Neutrophil (primary cell): ENCODE data around the gene MPO.
A peak's percentile ranks its signal among the peaks of the same experiment; 100 is the strongest.

ENCODE experiments used
- H3K27ac ChIP-seq: fragments of 200-600 bp; sonication (generic); 2 replicates; pipeline ENCODE4 v1.5.1; 2016; ENCODE audit warnings: mild to moderate bottlenecking, moderate library complexity
- H3K27me3 ChIP-seq: fragments of 200-600 bp; sonication (generic); 2 replicates; pipeline ENCODE4 v1.6.0; 2016; ENCODE audit warnings: mild to moderate bottlenecking
- H3K36me3 ChIP-seq: fragments of 200-600 bp; sonication (generic); 2 replicates; pipeline ENCODE4 v1.5.1; 2017
- H3K4me1 ChIP-seq, 2 experiments: fragments of 200-600 bp in 1 of 2; sonication (generic) in 1 of 2; 1 replicate in 1 of 2; 2 replicates in 1 of 2; pipeline versions ENCODE4 v1.5.1 to v1.6.1; 2013 to 2016; ENCODE audit warnings: low read depth in 1 of 2, low read length in 1 of 2, mild to moderate bottlenecking in 1 of 2, moderate library complexity in 1 of 2; ENCODE audit not compliant: control insufficient read depth in 1 of 2, insufficient read depth in 1 of 2
- H3K4me3 ChIP-seq, 2 experiments: fragments of 200-600 bp in 1 of 2; sonication (generic) in 1 of 2; 1 replicate in 1 of 2; 2 replicates in 1 of 2; pipeline ENCODE4 v1.5.1; 2013 to 2016; ENCODE audit warnings: low read depth in 1 of 2, low read length in 1 of 2, mild to moderate bottlenecking in 1 of 2, moderate library complexity in 1 of 2
- H3K9me3 ChIP-seq: fragments of 200-600 bp; sonication (generic); 2 replicates; pipeline ENCODE4 v1.5.1; 2016
- CTCF ChIP-seq: fragments of 200-600 bp; sonication (generic); IDR thresholded peaks from 2 replicates; pipeline ENCODE4 v1.5.1; 2016; ENCODE audit warnings: antibody characterized with exemption

The MPO gene

GRCh38 chr17:58317421-58318064, 36.8 kb upstream of the MPO start:
- Histone ChIP-seq H3K36me3 (no peaks in the 10 kb centered on the region), H3K4me3 (no peak overlapping the region), H3K9me3 (no peaks in the 10 kb centered on the region), H3K27ac (peak overlapping the region; percentile 32), H3K27me3 (peaks cover under 1% of the 10 kb centered on the region), H3K4me1 (peaks cover 0 to 13% of the 10 kb centered on the region in 2 experiments)
- TF ChIP-seq CTCF = peak; percentile 70

DNA sequence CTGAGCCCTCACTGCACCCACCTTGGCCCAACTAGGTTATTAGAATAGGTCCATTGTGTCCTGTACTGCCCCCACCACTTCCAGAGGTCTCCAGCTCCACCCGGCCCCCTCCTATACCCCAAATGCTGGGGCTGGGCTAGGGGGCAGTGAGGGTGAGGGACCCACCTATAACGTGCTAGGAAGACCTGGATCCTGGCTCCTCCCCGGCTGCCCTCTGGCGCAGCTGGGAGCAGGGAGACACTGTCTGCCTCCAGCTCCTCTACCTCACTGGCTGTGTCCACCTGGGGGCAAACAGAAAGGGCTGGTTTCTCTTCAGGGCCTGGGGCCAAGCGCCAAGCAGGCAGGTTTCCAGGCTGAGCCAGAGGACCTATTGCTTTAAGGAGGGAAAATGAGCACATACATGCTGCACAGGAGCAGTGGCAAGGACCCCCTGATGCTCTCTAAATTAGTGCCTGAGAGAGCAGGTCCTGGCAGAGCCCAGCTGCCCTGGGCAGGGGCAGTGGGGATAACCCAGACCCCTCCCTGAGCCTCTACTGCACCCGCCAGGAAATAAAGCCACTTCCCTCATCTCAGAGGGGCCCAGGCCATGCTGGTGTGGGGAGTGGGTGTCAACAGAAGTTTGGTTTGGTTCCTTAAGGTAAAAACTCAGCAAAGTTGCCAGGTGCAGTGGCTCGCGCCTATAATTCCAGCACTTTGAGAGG, 35.7 kb upstream of the MPO start:
- H3K9me3 ChIP-seq = no peaks in the 10 kb centered on the region
- H3K36me3 ChIP-seq = no peaks in the 10 kb centered on the region
- H3K27ac ChIP-seq = no peak overlapping the region

DNA sequence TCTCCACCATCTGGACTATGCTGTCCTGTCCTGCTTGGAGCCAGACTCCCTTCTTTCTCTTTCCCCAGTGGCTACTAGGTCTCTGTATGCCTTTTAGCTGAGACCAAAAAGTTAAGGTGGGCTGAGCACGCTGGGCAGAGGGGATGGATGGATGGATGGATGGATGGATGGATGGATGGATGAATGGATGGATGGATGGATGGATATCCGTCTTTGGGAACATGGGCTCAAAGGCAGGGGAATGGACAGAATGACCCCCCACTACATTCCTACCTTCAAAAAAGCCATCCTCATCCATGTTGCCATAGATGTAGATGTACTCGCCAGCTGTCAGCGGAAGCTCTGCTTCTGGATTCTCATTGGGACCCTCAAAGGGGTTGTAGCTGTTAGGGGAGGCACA, 35.0 kb upstream of the MPO start:
- TF ChIP-seq CTCF = no peak
- Histone ChIP-seq H3K9me3 (no peaks in the 10 kb centered on the region), H3K27me3 (no peaks in the 10 kb centered on the region), H3K4me3 (no peak overlapping the region), H3K36me3 (no peaks in the 10 kb centered on the region), H3K4me1 (peaks cover 0 to 13% of the 10 kb centered on the region in 2 experiments), H3K27ac (no peak overlapping the region)

More for the DNA sequence above, 35.7 kb upstream of the MPO start:
- no peak overlapping the region for H3K4me3 ChIP-seq
- TF ChIP-seq CTCF = no peak
- H3K27me3 ChIP-seq = no peaks in the 10 kb centered on the region
- H3K4me1 ChIP-seq = peaks cover 0 to 13% of the 10 kb centered on the region in 2 experiments

DNA sequence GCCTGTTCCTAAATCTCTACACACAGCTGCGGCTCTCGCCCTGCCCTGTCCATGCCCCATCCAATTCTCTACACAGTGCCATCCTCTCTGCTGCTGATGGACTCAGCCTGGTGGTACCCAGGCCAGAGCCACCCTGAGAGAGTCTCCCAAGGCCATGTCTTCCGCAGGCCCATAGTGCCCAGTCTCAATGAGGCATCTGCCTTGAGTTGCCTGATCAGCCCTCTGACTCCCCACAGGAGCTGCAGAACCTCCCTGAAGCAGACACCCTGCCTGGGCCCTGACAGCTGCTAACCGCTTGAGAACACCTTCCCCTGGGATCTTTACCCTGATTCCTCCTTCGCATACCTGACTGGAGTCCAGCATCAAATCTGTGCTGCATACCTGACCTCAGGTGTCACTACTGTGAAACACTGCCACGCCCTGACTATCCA, 34.6 kb upstream of the MPO start:
- Histone ChIP-seq H3K36me3 (no peaks in the 10 kb centered on the region), H3K27me3 (no peaks in the 10 kb centered on the region), H3K4me3 (no peak overlapping the region), H3K27ac (no peak overlapping the region), H3K9me3 (no peaks in the 10 kb centered on the region), H3K4me1 (peaks cover 0 to 13% of the 10 kb centered on the region in 2 experiments)
- no peak for TF ChIP-seq CTCF

- H3K4me1 ChIP-seq = peaks cover 4 to 18% of the 10 kb centered on the region in 2 experiments
- no peak overlapping the region for H3K27ac ChIP-seq
- H3K36me3 ChIP-seq = no peaks in the 10 kb centered on the region
- no peaks in the 10 kb centered on the region for H3K9me3 ChIP-seq
- H3K27me3 ChIP-seq = no peaks in the 10 kb centered on the region
- no peak overlapping the region for H3K4me3 ChIP-seq
- no peak for TF ChIP-seq CTCF
Observed at GRCh38 chr17:58314706-58315015, 33.9 kb upstream of the MPO start.
